ENCODE measurements around the gene FOXI1.

Gene FOXI1

GRCh38 chr5:170105642-170106611 is at the start of gene FOXI1:
TSS of gene FOXI1 (plus strand) at chr5:170105897. CDS start at chr5:170105958, 61 bp downstream.
- no peak within 1 kb of the TSS for H3K4me3 ChIP-seq (ENCODE audit: low read depth, low read length)
- no peak for DNase-seq (ENCODE audit: low read depth)
- TF ChIP-seq, protein P1, sequence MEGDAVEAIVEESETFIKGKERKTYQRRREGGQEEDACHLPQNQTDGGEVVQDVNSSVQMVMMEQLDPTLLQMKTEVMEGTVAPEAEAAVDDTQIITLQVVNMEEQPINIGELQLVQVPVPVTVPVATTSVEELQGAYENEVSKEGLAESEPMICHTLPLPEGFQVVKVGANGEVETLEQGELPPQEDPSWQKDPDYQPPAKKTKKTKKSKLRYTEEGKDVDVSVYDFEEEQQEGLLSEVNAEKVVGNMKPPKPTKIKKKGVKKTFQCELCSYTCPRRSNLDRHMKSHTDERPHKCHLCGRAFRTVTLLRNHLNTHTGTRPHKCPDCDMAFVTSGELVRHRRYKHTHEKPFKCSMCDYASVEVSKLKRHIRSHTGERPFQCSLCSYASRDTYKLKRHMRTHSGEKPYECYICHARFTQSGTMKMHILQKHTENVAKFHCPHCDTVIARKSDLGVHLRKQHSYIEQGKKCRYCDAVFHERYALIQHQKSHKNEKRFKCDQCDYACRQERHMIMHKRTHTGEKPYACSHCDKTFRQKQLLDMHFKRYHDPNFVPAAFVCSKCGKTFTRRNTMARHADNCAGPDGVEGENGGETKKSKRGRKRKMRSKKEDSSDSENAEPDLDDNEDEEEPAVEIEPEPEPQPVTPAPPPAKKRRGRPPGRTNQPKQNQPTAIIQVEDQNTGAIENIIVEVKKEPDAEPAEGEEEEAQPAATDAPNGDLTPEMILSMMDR (conservative IDR thresholded peaks at IDR 0.05; ENCODE audit: low read depth, low read length): no peak

DNA sequence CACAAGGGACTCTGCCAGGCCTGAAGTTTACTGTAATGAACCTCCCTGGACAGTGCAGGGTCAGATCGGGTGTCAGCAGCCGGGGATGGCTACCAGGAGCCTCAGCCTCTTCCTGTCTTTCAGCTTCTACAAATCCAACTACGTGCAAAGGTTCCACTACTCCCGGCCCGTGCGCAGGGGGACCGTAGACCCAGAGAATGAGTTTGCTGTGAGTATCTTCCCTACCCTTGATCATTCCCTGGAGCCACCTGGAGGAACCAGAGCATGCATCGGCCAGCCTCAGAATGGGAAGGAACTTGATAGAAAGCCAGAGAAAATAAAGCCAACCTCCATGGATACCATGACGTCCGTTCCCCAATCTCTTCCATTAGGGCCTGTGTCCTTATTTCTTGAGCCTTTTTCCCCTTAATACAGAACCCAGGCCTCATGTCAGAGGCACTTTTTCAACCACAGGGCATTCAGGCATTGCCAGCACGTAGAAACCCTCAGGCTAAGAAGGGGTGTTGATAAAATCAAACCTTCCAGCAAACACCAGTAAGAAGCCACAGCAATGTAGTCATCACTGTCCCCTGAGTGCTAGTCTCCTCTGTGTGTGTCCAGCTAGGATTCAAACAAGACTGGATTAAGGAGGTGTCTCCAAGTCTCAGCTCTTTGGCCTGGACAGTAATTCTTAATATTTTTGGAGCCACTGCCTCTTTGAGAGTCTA is 49.0 kb upstream of the FOXI1 start:
- no peak overlapping the region for H3K4me3 ChIP-seq (ENCODE audit: low read depth, low read length)
- TF ChIP-seq, protein P1 (conservative IDR thresholded peaks at IDR 0.05; ENCODE audit: low read depth, low read length): no peak
- DNase-seq (ENCODE audit: low read depth): no peak

GRCh38 chr5:170057311-170057710 is 48.4 kb upstream of the FOXI1 start:
- DNase-seq (ENCODE audit: low read depth): no peak
- no peak overlapping the region for H3K4me3 ChIP-seq (ENCODE audit: low read depth, low read length)
- TF ChIP-seq, protein P1 (conservative IDR thresholded peaks at IDR 0.05; ENCODE audit: low read depth, low read length): no peak

DNA sequence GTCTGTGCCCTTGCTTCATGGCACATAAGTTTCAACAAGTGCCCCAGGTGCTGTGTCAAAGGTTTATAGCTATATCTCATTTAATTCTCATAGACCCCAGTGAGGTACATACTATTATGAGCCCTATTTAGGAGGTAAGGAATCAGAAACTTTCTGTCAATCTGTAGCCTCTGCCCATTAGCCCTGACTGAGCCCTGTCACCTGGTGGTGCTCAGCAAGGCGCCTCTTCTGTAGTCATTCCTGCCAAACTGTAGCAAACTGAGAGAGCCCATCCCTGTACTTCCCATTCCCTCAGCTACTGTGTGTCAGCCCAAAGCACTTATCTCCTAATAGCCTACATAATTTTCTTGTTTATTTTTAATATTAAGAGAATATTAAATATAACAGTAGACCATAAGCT is 46.5 kb upstream of the FOXI1 start:
- no peak overlapping the region for H3K4me3 ChIP-seq (ENCODE audit: low read depth, low read length)
- TF ChIP-seq, protein P1 (conservative IDR thresholded peaks at IDR 0.05; ENCODE audit: low read depth, low read length): no peak
- no peak for DNase-seq (ENCODE audit: low read depth)

DNA sequence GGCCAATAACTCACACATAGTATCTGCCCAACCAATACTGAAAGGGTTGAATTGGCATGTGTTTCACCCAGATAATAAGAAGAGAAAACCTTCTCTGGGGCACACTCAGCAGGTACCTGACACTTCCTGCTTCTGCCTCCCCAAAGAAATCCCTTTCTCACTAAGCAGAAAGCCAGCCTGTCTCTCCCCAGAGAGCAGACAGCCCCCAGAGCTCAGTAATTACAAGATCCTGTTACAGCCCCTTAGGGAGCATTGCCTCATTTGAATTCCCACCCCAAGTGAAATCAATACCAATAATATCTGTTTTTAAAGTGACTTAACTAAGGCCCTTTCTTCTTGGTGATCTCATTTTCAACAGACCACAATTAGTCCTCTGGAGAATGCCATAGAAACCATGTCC is 38.5 kb upstream of the FOXI1 start:
- H3K4me3 ChIP-seq (ENCODE audit: low read depth, low read length): no peak overlapping the region
- DNase-seq (ENCODE audit: low read depth): no peak
- TF ChIP-seq, protein P1 (conservative IDR thresholded peaks at IDR 0.05; ENCODE audit: low read depth, low read length): no peak

- TF ChIP-seq, protein P1 (conservative IDR thresholded peaks at IDR 0.05; ENCODE audit: low read depth, low read length): no peak
- DNase-seq (ENCODE audit: low read depth): no peak
- no peak overlapping the region for H3K4me3 ChIP-seq (ENCODE audit: low read depth, low read length)
Measured at GRCh38 chr5:170067574-170068170, 38.0 kb upstream of the FOXI1 start.

Data from choroid plexus epithelial cell (primary cell).